Cardiac muscle cell (in vitro differentiated cells and primary cell): ENCODE results near the gene IRAK3. TPM values are rescaled to one million over a fixed set of nuclear protein-coding genes. Genes with fewer than 3 reads are reported as not detected.

Experiments used
- DNase-seq, 2 donors: peaks; one replicate each; pipeline versions ENCODE4 v3.0.0 to v3.0.0-alpha.2; 2010 to 2017; ENCODE audit warnings: low read depth in 1 of 2, low spot score in 1 of 2
- H3K27ac ChIP-seq: fragments of 200-600 bp; sonication (generic); 2 replicates; pipeline ENCODE4 v1.5.1; 2016
- H3K27me3 ChIP-seq: fragments of 200-600 bp; sonication (generic); 2 replicates; pipeline ENCODE4 v1.6.0; 2016; ENCODE audit warnings: control low read depth
- H3K36me3 ChIP-seq: fragments of 200-600 bp; sonication (generic); 2 replicates; pipeline ENCODE4 v1.5.1; 2016; ENCODE audit warnings: control low read depth
- H3K4me1 ChIP-seq: fragments of 200-600 bp; sonication (generic); 2 replicates; pipeline ENCODE4 v1.8.1; 2017; ENCODE audit warnings: low read depth, mild to moderate bottlenecking, mixed run types
- H3K4me3 ChIP-seq: fragments of 200-600 bp; sonication (generic); 2 replicates; pipeline ENCODE4 v1.5.1; 2016; ENCODE audit warnings: mild to moderate bottlenecking
- H3K9me3 ChIP-seq: fragments of 200-600 bp; sonication (generic); 2 replicates; pipeline ENCODE4 v1.5.1; 2017; ENCODE audit warnings: low read depth, mild to moderate bottlenecking, control low read depth
- CTCF ChIP-seq: IDR thresholded peaks from 2 replicates; pipeline ENCODE4 v1.5.1; 2012; ENCODE audit warnings: low read depth, mild to moderate bottlenecking, low read length
- polyA plus RNA-seq: library from polyadenylated mRNA; unstranded; fragments of >200 nt; fragmentation: Nextera tagmentation; extraction: Ambion mirVana; gene quantifications from 2 replicates; pipeline ENCODE4 v1.2.1, GENCODE V29; 2016
- total RNA-seq: library from RNA; depleted of rRNA; stranded (reverse); fragments of >200 nt; gene quantifications from 2 replicates; pipeline ENCODE4 v1.2.3, GENCODE V29; 2016

The IRAK3 gene
- total and polyA plus RNA-seq, 2 experiments from 2014 or later = 0.11 to 0.27 TPM

DNA sequence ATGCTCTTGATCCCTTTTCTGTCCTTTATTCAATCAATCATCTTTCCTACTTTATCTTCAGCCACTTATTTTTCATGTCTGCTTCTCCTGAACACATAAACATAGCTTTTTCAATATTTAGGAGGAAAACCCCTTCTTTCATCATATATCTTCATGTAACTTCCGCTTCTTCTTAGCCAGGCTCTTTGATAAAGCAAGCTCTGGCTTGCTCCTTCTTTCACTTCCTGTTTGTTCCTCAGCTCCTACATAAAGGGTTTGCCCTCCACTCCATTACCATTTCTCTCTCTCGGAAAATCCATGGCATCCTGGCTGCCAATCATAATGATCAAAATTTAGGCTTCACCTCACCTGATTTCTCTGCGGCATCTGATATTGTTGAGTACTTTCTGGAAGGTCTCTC lies 79.5 kb downstream of the IRAK3 start:
- no peaks in the 10 kb centered on the region for H3K9me3 ChIP-seq
- TF ChIP-seq CTCF = no peak
- H3K36me3 ChIP-seq = no peaks in the 10 kb centered on the region
- H3K4me3 ChIP-seq = no peak overlapping the region
- H3K27ac ChIP-seq = no peak overlapping the region
- no peaks in the 10 kb centered on the region for H3K4me1 ChIP-seq
- H3K27me3 ChIP-seq = no peaks in the 10 kb centered on the region
- DNase-seq = peak in 1 of 2 donors; percentile 12

GRCh38 chr12:66269142-66269541 lies 80.1 kb downstream of the IRAK3 start:
- no peaks in the 10 kb centered on the region for H3K4me1 ChIP-seq
- H3K27ac ChIP-seq = no peak overlapping the region
- DNase-seq = no peak
- no peak for TF ChIP-seq CTCF
- no peak overlapping the region for H3K4me3 ChIP-seq
- H3K27me3 ChIP-seq = no peaks in the 10 kb centered on the region
- H3K36me3 ChIP-seq = no peaks in the 10 kb centered on the region
- H3K9me3 ChIP-seq = no peaks in the 10 kb centered on the region

GRCh38 chr12:66269757-66270383 lies 80.9 kb downstream of the IRAK3 start:
- H3K27me3 ChIP-seq = no peaks in the 10 kb centered on the region
- TF ChIP-seq CTCF = peak; percentile 76
- no peak overlapping the region for H3K4me3 ChIP-seq
- H3K9me3 ChIP-seq = no peaks in the 10 kb centered on the region
- no peaks in the 10 kb centered on the region for H3K4me1 ChIP-seq
- no peaks in the 10 kb centered on the region for H3K36me3 ChIP-seq
- H3K27ac ChIP-seq = no peak overlapping the region
- peak; percentile 49 to 63 for DNase-seq

DNA sequence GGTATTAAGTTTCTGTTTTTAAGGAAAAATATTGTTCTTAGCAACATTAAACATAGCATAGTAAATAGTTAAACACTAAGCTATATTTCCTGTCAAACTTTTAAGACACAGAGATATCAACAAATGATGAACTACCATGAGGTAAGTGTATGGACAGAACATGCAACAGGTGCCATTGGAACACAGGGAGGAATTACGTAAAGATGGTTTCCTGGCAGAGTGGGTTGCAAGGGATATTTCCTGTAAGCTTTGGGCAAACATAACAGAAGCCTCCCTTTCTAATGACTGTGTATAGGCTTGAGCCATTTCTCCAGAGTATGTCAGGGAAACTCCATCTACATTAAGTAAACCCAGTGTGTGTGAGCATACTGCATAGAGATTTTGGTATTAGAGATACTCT lies 81.6 kb downstream of the IRAK3 start:
- TF ChIP-seq CTCF = no peak
- H3K27ac ChIP-seq = no peak overlapping the region
- H3K27me3 ChIP-seq = no peaks in the 10 kb centered on the region
- no peaks in the 10 kb centered on the region for H3K9me3 ChIP-seq
- DNase-seq = no peak
- H3K4me1 ChIP-seq = no peaks in the 10 kb centered on the region
- no peak overlapping the region for H3K4me3 ChIP-seq
- no peaks in the 10 kb centered on the region for H3K36me3 ChIP-seq

GRCh38 chr12:66272650-66273049 lies 83.6 kb downstream of the IRAK3 start:
- H3K36me3 ChIP-seq = no peaks in the 10 kb centered on the region
- no peak overlapping the region for H3K4me3 ChIP-seq
- no peak overlapping the region for H3K27ac ChIP-seq
- TF ChIP-seq CTCF = no peak
- DNase-seq = no peak
- no peaks in the 10 kb centered on the region for H3K4me1 ChIP-seq
- H3K27me3 ChIP-seq = no peaks in the 10 kb centered on the region
- H3K9me3 ChIP-seq = no peaks in the 10 kb centered on the region

DNA sequence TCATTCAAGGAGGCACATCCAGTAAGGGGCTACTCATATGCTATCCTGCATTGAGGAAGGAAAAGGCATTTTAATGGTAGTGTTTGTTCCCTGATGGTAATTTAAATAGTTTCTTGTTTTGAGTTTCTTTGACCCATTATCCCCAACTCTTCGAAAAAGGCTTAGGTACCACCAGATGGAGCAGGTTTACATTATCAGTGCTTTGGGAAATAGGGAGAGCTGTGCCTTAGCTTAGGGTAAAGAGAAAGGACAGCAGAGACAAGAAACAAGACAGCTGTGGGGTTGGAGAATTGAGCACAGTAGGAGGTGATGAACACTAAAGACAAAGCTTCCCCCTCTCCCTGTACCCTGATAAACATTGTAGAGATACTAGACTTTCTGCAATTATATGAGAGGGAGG lies 84.1 kb downstream of the IRAK3 start:
- no peak for TF ChIP-seq CTCF
- Histone ChIP-seq H3K9me3 (no peaks in the 10 kb centered on the region), H3K4me3 (no peak overlapping the region), H3K27me3 (no peaks in the 10 kb centered on the region), H3K4me1 (no peaks in the 10 kb centered on the region), H3K27ac (no peak overlapping the region), H3K36me3 (no peaks in the 10 kb centered on the region)
- DNase-seq = no peak
